Stromal cell of bone marrow (primary cell): ENCODE data around the gene KLK14.

Source experiments
- DNase-seq: peaks from one replicate; pipeline ENCODE4 v3.0.0-alpha.2; 2012; ENCODE audit warnings: low read depth

The KLK14 gene

GRCh38 chr19:51108066-51108804, 25.5 kb upstream of the KLK14 start, which contains the start of gene CTU1:
CTU1 (minus strand) TSS chr19:51108409; CDS start chr19:51104569, 3,840 bp downstream.
- peak; percentile 99 for DNase-seq

- DNase-seq = no peak
Observed at GRCh38 chr19:51107406-51108065, 24.8 kb upstream of the KLK14 start.

- DNase-seq = no peak
Observed at GRCh38 chr19:51103926-51104341, 21.2 kb upstream of the KLK14 start.

DNA sequence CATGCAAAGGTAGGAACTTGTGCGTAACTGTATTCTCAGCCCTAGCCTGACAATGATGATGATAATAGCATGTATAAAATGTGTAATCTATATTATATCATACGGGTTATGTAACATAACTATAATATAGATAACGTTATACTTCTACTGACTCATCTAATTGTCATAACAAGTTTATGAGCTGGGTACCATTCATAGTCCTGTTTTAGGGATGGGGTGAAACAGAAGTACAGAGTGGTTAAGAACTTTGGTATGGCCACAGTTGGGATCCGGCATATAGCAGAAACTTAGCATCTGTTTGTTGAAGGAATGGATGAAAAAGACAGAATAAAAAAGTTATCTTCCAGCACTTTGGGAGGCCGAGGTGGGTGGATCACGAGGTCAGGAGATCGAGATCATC, 20.3 kb upstream of the KLK14 start:
- no peak for DNase-seq

- no peak for DNase-seq
Observed at GRCh38 chr19:51101171-51101865, 18.6 kb upstream of the KLK14 start.

- no peak for DNase-seq
Observed at GRCh38 chr19:51100601-51101000, 17.9 kb upstream of the KLK14 start.

DNA sequence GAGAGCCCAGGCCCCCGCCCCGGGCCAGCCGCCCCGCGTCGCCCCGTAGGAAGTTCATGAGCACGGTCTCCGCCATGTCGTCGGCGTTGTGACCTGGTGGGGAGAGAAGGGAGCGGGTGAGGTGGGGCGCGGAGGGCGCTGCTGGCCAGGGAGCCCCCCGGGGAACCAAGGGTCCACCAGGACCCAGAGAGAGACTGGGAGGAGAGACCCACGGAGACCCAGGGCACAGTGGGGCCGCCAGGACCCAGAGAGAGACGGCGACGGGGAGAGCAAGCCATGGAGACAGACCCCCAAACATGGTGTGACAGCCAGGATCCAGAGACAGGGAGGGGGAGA, 16.3 kb upstream of the KLK14 start:
- DNase-seq = no peak

- DNase-seq = no peak
Observed at GRCh38 chr19:51098365-51099046, 15.8 kb upstream of the KLK14 start.

GRCh38 chr19:51097796-51098195, 15.1 kb upstream of the KLK14 start:
- no peak for DNase-seq

GRCh38 chr19:51097166-51097738, 14.6 kb upstream of the KLK14 start:
- DNase-seq = peak; percentile 8

DNA sequence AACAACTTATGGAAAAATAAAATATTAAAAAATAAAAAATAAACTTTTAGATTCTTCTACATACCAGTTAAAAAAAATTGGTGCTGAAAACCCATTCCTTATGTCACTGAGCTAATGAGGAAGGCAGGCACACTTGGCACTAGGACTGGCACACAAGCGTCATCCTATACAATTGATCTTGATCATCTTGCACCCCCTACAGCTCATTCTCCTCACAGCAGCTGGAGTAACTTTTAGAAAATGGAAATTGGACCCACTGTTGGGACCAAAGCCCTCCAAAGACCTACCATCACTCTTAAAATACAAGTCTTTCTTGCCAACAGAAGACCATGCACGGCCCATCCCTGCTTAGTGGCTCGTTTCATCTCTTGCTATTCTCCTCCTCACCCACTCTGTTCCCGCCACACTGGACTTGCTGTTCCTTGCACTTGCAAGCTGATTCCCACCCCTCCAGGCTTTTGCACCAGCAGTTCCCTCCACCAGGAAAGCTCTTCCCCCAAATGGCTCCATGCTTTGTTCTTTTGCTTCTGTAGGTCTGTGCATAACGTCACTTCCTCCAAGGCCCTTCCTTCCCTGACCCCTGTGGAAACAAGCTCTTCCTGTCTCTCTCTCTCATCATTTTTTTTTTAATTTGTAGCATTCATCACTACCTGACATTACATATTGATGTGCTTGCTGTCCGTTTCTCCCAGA, 13.9 kb upstream of the KLK14 start:
- no peak for DNase-seq

- no peak for DNase-seq
Observed at GRCh38 chr19:51094696-51095279, 12.1 kb upstream of the KLK14 start.

DNA sequence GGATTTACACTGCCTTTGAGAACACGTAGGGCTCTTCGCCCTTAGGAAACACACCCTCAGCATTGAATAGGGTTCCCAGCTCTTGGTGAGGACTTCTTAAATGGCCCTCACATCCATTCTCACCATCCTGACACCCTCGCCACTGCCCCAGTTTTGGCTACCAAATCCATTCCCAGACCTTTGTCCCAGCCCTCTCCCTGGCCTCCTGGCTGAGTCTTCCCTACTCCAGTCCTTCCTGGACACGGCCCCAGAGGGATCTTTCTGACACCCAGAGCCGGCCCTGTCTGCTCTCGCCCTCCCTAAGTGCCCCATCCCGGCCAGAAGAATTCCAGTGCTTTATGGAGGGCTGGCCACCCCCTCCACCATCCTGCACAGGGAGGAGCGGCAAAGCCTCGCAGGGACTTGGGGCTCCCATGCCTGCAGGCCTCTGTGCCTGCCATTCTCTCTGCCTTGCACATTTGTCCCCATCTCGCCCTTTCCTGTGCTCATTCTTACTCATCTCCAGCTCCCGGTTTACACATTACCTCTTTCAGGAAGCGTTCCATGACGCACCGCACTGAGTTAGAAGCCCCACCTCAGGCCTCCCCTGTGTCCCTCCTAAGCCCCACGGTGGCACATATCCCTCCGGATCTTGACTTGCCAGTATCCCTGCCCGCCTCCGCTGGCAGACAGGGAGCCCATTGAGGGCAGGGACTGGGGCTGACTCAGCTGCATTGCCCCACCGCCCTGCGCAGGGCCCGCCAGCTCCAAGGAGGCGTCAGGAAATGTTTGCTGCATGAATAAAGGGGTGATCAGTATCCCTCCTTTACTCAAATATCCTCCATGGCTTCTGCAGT, 11.0 kb upstream of the KLK14 start:
- DNase-seq = no peak

- no peak for DNase-seq
Observed at GRCh38 chr19:51093101-51093500, 10.4 kb upstream of the KLK14 start.

- DNase-seq = no peak
Observed at GRCh38 chr19:51091895-51092873, 9.5 kb upstream of the KLK14 start.

DNA sequence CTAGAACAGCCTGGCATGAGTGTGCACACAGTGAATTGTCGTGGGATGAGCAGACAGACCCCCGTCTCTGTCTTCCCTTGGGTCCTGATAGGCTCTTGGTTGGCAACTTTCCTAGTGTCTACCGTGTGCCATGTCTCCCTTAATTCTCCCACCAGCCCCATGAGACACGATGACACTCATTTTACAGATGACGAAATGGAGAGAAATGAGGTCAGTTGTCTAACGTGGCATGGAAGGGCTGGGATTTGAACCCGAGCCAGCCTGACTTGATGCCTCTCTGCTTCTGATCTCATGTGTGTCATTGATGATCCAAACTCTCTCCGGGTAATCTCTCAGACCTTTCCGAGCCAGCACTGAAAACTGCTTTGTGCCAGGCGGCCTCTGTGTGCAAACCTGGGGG, 8.4 kb upstream of the KLK14 start:
- DNase-seq = no peak

- DNase-seq = no peak
Observed at GRCh38 chr19:51090471-51090870, 7.8 kb upstream of the KLK14 start.

DNA sequence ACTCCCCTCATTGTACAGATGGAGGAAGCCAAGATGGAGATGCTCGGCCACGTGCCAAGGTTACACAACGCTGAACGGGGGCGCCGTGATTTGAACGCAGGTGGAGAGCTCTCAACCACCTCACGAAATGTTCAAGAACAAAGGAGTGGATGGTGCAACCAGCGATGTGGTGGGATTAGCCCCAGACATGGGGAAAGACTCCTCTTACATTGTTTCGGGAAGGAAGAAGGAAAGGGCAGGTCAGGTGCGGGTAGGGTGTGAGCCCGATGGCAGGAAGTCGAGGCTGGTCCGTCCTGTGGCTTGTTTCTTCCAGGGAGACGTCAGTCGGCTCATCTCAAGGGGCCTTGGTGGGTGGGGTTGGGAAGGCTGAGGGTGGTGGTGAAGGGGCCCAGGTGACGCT, 7.1 kb upstream of the KLK14 start:
- no peak for DNase-seq
